ENCODE data around the gene ZNF716. TPM values are rescaled to one million over a fixed set of nuclear protein-coding genes. Genes with fewer than 3 reads are reported as not detected.

ZNF716 gene
- total and polyA plus RNA-seq, 10 donors = not detected

DNA sequence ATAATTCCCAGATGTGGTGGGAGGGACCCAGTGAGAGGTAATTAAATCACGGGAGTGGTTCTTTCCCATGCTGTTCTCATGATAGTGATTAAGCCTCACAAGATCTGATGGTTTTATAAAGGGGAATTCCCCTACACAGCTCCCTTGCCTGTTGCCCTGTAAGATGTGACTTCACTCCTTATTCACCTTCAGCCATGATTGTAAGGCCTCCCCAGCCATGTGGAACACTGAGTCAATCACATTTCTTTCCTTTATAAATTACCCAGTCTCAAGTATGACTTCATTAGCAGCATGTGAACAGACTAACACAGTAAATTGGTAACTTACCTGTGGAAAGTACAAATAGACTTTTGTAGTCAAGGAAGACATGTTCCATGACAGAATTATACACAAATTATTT, 55.2 kb downstream of the ZNF716 start:
- Histone ChIP-seq H3K27me3 (replicated peaks in 1 of 7) (no peaks in the 10 kb centered on the region), H3K36me3 (no peaks in the 10 kb centered on the region), H3K4me3 (no peak overlapping the region), H3K4me1 (no peaks in the 10 kb centered on the region), H3K9me3 (peaks cover 0 to 83% (median 65%) of the 10 kb centered on the region in 8 donors), H3K27ac (no peak overlapping the region)
- 32 to 88% (median 78%) methylated on average over 1 of the region's 1 CpG for WGBS, 5 donors
- TF ChIP-seq POLR2AphosphoS5 (IDR thresholded peaks at IDR 0.05) (no peak), POLR2A (IDR thresholded peaks at IDR 0.05) (no peak)
- TF ChIP-seq, protein P1, sequence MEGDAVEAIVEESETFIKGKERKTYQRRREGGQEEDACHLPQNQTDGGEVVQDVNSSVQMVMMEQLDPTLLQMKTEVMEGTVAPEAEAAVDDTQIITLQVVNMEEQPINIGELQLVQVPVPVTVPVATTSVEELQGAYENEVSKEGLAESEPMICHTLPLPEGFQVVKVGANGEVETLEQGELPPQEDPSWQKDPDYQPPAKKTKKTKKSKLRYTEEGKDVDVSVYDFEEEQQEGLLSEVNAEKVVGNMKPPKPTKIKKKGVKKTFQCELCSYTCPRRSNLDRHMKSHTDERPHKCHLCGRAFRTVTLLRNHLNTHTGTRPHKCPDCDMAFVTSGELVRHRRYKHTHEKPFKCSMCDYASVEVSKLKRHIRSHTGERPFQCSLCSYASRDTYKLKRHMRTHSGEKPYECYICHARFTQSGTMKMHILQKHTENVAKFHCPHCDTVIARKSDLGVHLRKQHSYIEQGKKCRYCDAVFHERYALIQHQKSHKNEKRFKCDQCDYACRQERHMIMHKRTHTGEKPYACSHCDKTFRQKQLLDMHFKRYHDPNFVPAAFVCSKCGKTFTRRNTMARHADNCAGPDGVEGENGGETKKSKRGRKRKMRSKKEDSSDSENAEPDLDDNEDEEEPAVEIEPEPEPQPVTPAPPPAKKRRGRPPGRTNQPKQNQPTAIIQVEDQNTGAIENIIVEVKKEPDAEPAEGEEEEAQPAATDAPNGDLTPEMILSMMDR (IDR thresholded peaks at IDR 0.05 in 8 of 11, conservative IDR thresholded peaks at IDR 0.05 in 3 of 11) = no peak
- intact Hi-C loops (cut with DNase I; ENCODE audit: low total_unique reads) = no loop called here
- DNase-seq = no peak

Small RNAs within 50 kb of the gene (microRNA-seq; reads per million reads assigned to microRNA genes)
- 0 reads per million in 3 donors for gene MIR3147

Small RNAs within 50 kb of the gene (small RNA-seq; reads per million reads assigned to genes)
- gene MIR3147 = 0 reads per million in 4 donors
